ENCODE results near the gene ARMH1.

DNA sequence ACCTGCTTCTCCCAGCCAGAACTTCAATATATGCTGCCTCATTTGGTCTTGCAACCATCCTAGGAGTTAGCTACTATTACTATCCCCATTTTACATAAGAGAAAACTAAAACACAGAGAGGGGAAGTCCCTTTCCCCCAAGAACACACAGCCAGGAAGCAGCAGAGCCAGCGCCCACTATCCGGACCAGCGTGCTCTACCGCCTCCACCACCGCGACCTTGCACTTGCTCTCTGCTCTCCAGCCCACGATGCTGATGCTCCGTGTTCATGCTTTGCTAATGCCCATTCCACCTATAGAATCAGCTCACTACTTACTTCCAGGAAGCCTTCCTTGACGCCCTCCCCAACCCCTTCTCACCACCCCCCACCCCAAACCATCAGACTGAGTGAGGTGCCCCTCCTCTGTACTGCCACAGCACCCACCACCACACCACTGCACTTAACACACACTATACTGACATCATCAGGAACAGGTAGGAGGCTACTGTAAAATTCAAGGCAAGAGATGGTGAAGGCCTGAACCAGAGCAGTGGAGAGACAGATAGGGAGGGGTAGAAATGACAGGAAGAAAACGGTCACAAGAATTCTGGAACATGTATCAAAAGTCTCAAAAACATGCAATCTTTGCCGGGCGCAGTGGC, 9.7 kb upstream of the ARMH1 start:
- TF ChIP-seq, protein P1, sequence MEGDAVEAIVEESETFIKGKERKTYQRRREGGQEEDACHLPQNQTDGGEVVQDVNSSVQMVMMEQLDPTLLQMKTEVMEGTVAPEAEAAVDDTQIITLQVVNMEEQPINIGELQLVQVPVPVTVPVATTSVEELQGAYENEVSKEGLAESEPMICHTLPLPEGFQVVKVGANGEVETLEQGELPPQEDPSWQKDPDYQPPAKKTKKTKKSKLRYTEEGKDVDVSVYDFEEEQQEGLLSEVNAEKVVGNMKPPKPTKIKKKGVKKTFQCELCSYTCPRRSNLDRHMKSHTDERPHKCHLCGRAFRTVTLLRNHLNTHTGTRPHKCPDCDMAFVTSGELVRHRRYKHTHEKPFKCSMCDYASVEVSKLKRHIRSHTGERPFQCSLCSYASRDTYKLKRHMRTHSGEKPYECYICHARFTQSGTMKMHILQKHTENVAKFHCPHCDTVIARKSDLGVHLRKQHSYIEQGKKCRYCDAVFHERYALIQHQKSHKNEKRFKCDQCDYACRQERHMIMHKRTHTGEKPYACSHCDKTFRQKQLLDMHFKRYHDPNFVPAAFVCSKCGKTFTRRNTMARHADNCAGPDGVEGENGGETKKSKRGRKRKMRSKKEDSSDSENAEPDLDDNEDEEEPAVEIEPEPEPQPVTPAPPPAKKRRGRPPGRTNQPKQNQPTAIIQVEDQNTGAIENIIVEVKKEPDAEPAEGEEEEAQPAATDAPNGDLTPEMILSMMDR (IDR thresholded peaks at IDR 0.05; ENCODE audit: poor library complexity), result no peak
- TF ChIP-seq EZH2phosphoT487 (IDR thresholded peaks at IDR 0.05; ENCODE audit: low read depth, severe bottlenecking, unreplicated experiment), result no peak
- TF ChIP-seq EZH2 (IDR thresholded peaks at IDR 0.05; ENCODE audit: borderline replicate concordance), result no peak

Measured in hepatocyte (in vitro differentiated cells).